Testis (tissue), 2 donors: ENCODE measurements around the gene ZC3HAV1.

Experiments used
- POLR2A ChIP-seq: fragments of 450-650 bp; IDR thresholded peaks from one replicate; pipeline ENCODE4 v1.6.1; 2017; ENCODE audit warnings: antibody characterized with exemption, mild to moderate bottlenecking, moderate library complexity
- TF ChIP-seq, protein P1 (sequence below), 3 experiments: fragments of 450-650 bp in 2 of 3; fragments of 200-600 bp in 1 of 3; sonication (generic) in 1 of 3; IDR thresholded peaks; one replicate each; pipeline ENCODE4 v1.5.1; 2016 to 2019; ENCODE audit warnings: antibody characterized with exemption in 3 of 3, mild to moderate bottlenecking in 2 of 3, moderate library complexity in 1 of 3

DNA sequence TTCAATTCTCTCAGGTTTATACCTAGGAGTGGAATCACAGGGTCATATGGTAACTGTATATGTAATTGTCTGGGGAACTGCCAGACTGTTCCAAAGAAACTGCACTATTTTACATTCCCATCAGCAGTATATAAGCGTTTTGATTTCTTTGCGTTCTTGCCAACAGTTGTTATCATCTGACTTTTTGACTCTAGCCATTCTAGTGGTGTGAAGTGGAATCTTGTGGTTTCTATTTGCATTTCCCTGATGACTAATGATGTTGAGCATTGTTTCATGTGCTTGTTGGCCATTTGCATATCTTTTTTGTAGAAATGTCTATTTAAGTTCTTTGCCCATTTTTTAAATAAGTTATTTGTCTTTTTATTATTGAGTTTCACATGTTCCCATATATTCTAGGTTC lies 44.3 kb upstream of the ZC3HAV1 start:
- TF ChIP-seq, protein P1, sequence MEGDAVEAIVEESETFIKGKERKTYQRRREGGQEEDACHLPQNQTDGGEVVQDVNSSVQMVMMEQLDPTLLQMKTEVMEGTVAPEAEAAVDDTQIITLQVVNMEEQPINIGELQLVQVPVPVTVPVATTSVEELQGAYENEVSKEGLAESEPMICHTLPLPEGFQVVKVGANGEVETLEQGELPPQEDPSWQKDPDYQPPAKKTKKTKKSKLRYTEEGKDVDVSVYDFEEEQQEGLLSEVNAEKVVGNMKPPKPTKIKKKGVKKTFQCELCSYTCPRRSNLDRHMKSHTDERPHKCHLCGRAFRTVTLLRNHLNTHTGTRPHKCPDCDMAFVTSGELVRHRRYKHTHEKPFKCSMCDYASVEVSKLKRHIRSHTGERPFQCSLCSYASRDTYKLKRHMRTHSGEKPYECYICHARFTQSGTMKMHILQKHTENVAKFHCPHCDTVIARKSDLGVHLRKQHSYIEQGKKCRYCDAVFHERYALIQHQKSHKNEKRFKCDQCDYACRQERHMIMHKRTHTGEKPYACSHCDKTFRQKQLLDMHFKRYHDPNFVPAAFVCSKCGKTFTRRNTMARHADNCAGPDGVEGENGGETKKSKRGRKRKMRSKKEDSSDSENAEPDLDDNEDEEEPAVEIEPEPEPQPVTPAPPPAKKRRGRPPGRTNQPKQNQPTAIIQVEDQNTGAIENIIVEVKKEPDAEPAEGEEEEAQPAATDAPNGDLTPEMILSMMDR (IDR thresholded peaks at IDR 0.05), result no peak
- TF ChIP-seq POLR2A, result no peak
